Endometrial microvascular endothelial cells (primary cell): ENCODE results near the gene DYNC1I2. TPM values are rescaled to one million over a fixed set of nuclear protein-coding genes. Genes with fewer than 3 reads are reported as not detected.

Experiments used
- total RNA-seq: library from RNA; depleted of rRNA; stranded (reverse); fragments of >200 nt; gene quantifications from one replicate; pipeline ENCODE4 v1.2.3, GENCODE V29; 2015; ENCODE audit errors: inconsistent ontology term

The DYNC1I2 gene
- total RNA-seq, 1 donor from 2014 or later, result 152 TPM

Other genes starting within 250 kb of the DYNC1I2 start
- gene CYBRD1, start 165.0 kb upstream of the DYNC1I2 start, total RNA-seq, result 12.7 TPM
- gene SLC25A12, start 206.8 kb downstream of the DYNC1I2 start, total RNA-seq, result 26.5 TPM
- 60.4 TPM for gene HAT1, start 235.0 kb downstream of the DYNC1I2 start, total RNA-seq